Endothelial cell of umbilical vein (primary cell): ENCODE measurements around the gene GPR25. TPM values are rescaled to one million over a fixed set of nuclear protein-coding genes. Genes with fewer than 3 reads are reported as not detected.

Experiments
- BruUV-seq: library from RNA; stranded (reverse); fragments of 400-500 nt; replicated peaks from 2 replicates; lab custom pipeline; 2021; lab: Mats Ljungman, UMichigan
- CTCF ChIA-PET: fragments of 300-600, 350-600 bp; sonication (Branson Sonifier 250); formaldehyde crosslinking; loops from one replicate; lab custom pipeline; 2021; ENCODE audit warnings: antibody characterized with exemption, inconsistent platforms; lab: Charles Lee
- POLR2A ChIA-PET: fragments of 300-600, 350-600 bp; sonication (Branson Sonifier 250); formaldehyde crosslinking; loops from one replicate; lab custom pipeline; 2021; ENCODE audit warnings: antibody characterized with exemption, inconsistent platforms; lab: Charles Lee
- DNase-seq: peaks from one replicate; pipeline ENCODE4 v3.0.0-alpha.2; 2011; ENCODE audit warnings: low read depth, low spot score
- FAIRE-seq: peaks from 2 replicates; lab custom pipeline; 2011; peaks lifted over from hg19 to GRCh38; lab: Jason Lieb, UNC
- H2AFZ ChIP-seq: 2 replicates; pipeline ENCODE4 v1.6.0; 2012; ENCODE audit warnings: low read depth, low read length, control low read depth, inconsistent platforms
- H3K27ac ChIP-seq: 2 replicates; pipeline ENCODE4 v1.5.1; 2011; ENCODE audit warnings: low read depth, mild to moderate bottlenecking, control low read depth, low read length, moderate library complexity; ENCODE audit not compliant: insufficient read depth
- H3K27me3 ChIP-seq, 2 experiments: 2 replicates each; pipeline versions ENCODE4 v1.6.0 to v1.6.1; 2011; ENCODE audit warnings: low read length in 2 of 2, mixed read lengths in 1 of 2; ENCODE audit not compliant: control insufficient read depth in 2 of 2, insufficient read depth in 2 of 2
- H3K36me3 ChIP-seq, 2 experiments: 2 replicates in 1 of 2; 3 replicates in 1 of 2; pipeline ENCODE4 v1.5.1; 2011; ENCODE audit warnings: low read length in 2 of 2, mild to moderate bottlenecking in 1 of 2, moderate library complexity in 1 of 2; ENCODE audit not compliant: control insufficient read depth in 2 of 2, insufficient read depth in 2 of 2; ENCODE audit errors: extremely low read depth in 1 of 2
- H3K4me1 ChIP-seq: 3 replicates; pipeline ENCODE4 v1.5.1; 2011; ENCODE audit warnings: mild to moderate bottlenecking, low read length; ENCODE audit not compliant: control insufficient read depth, insufficient read depth; ENCODE audit errors: extremely low read depth
- H3K4me2 ChIP-seq: 2 replicates; pipeline ENCODE4 v1.6.1; 2011; ENCODE audit warnings: low read length, control low read depth, mixed read lengths; ENCODE audit not compliant: insufficient read depth
- H3K4me3 ChIP-seq, 3 experiments: fragments of 200-600 bp in 1 of 3; sonication (generic), shearing (Covaris generic) in 1 of 3; replicated peaks in 1 of 3; 2 replicates each; pipeline ENCODE4 v1.5.1; 2011 to 2016; ENCODE audit warnings: control low read depth in 3 of 3, low read length in 3 of 3, mild to moderate bottlenecking in 2 of 3, inconsistent platforms in 1 of 3, low read depth in 1 of 3, moderate library complexity in 1 of 3; ENCODE audit not compliant: insufficient read depth in 1 of 3
- H3K79me2 ChIP-seq: 2 replicates; pipeline ENCODE4 v1.6.0; 2012; ENCODE audit warnings: low read length, inconsistent platforms; ENCODE audit not compliant: control insufficient read depth, insufficient read depth
- H3K9ac ChIP-seq: replicated peaks from 2 replicates; pipeline ENCODE3; 2011; ENCODE audit warnings: low read length, control low read depth; ENCODE audit not compliant: insufficient read depth; ENCODE audit errors: extremely low read depth
- H3K9me1 ChIP-seq: replicated peaks from 3 replicates; pipeline ENCODE4 v1.6.0; 2011; ENCODE audit warnings: mild to moderate bottlenecking, low read length; ENCODE audit not compliant: control insufficient read depth, insufficient read depth; ENCODE audit errors: extremely low read depth
- H3K9me3 ChIP-seq: replicated peaks from 2 replicates; pipeline ENCODE4 v1.5.1; 2012; ENCODE audit warnings: low read length, inconsistent platforms; ENCODE audit not compliant: control insufficient read depth, insufficient read depth
- H4K20me1 ChIP-seq: replicated peaks from 2 replicates; pipeline ENCODE3; 2011; ENCODE audit warnings: mild to moderate bottlenecking, low read length; ENCODE audit not compliant: control insufficient read depth, insufficient read depth; ENCODE audit errors: extremely low read depth
- EZH2 ChIP-seq: IDR thresholded peaks from 2 replicates; pipeline ENCODE4 v1.6.1; 2012; ENCODE audit warnings: borderline replicate concordance, low read depth, mild to moderate bottlenecking, moderate library complexity, low read length, inconsistent platforms; ENCODE audit not compliant: severe bottlenecking
- FOS ChIP-seq: IDR thresholded peaks from 2 replicates; pipeline ENCODE4 v1.6.1; 2011; ENCODE audit warnings: mild to moderate bottlenecking, low read length, moderate library complexity, borderline replicate concordance; ENCODE audit not compliant: insufficient read depth
- MYC ChIP-seq: IDR thresholded peaks from one replicate; pipeline ENCODE4 v1.6.1; 2011; ENCODE audit warnings: mild to moderate bottlenecking, low read depth, low read length
- POLR2AphosphoS5 ChIP-seq: IDR thresholded peaks from 2 replicates; pipeline ENCODE4 v1.6.1; 2012; ENCODE audit warnings: low read depth, mild to moderate bottlenecking, control low read depth, low read length, moderate library complexity; ENCODE audit not compliant: insufficient read depth
- dilution Hi-C: fragments of 300-500 bp; cut with MboI; formaldehyde crosslinking; loops from one replicate; pipeline ENCODE4 v1.15.0; 2019; ENCODE audit warnings: low sequenced_read_pairs; ENCODE audit not compliant: extremely low pct_ligation_motif_present
- intact Hi-C: fragments of 100-400 bp; cut with micrococcal nuclease; formaldehyde crosslinking; loops from one replicate; pipeline ENCODE4 v1.10.0; 2022
- polyA plus RNA-seq, 4 experiments: library from polyadenylated mRNA; depleted of rRNA in 3 of 4; stranded (reverse) in 3 of 4; unstranded in 1 of 4; fragments of >200 nt; gene quantifications; 2 replicates each; pipeline versions ENCODE4 v1.2.1 to v1.2.3, GENCODE V29; 2011 to 2012; ENCODE audit warnings: missing spikeins in 1 of 4
- total RNA-seq: library from RNA; stranded (reverse); gene quantifications from 2 replicates; pipeline ENCODE4 v1.2.3, GENCODE V29; 2021
- TF ChIP-seq, protein P1 (sequence below), 2 donors: IDR thresholded peaks; 1 replicate in 1 of 2; 2 replicates in 1 of 2; pipeline ENCODE4 v1.5.1; 2011; ENCODE audit warnings: low read length in 2 of 2, mild to moderate bottlenecking in 2 of 2, moderate library complexity in 2 of 2, control low read depth in 1 of 2, inconsistent platforms in 1 of 2, low read depth in 1 of 2; ENCODE audit not compliant: insufficient read depth in 1 of 2; ENCODE audit errors: extremely low read depth in 1 of 2
- TF ChIP-seq, protein P2 (sequence below): IDR thresholded peaks from 2 replicates; pipeline ENCODE4 v1.6.1; 2011; ENCODE audit not compliant: insufficient read depth, insufficient read length

GPR25 gene
- total and polyA plus RNA-seq, 2 donors (not counting 3 experiments of a cell fraction or from before 2014, with no cell fraction given): not detected

DNA sequence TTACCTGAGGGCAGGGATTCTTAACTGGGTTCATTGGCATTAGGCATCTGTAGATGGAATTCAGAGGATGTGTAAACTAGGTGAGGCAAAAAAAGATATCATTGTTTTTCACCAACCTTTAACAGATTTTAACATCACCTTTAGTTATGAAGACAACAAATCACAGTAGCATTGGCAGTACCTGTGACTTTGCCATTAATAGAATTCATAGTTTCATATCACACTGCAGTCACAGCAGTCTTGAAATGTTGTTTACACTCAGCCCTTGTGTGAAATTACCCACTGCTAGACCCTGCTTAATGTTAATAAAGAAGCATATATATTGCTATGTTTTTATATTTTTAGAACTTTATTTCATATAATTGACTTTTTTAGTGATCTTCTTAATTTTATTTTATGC lies 20.2 kb downstream of the GPR25 start:
- BruUV-seq: no TSS peak

More for the DNA sequence above, 20.2 kb downstream of the GPR25 start:
- H2AFZ ChIP-seq: no peak overlapping the region
- no peaks in the 10 kb centered on the region for H3K9me1 ChIP-seq
- no peak overlapping the region for H3K9ac ChIP-seq
- H3K27ac ChIP-seq: no peak overlapping the region
- no peak overlapping the region for H3K4me3 ChIP-seq
- H3K4me2 ChIP-seq: no peak overlapping the region
- no peak for DNase-seq
- CTCF ChIA-PET: no interaction called here
- POLR2A ChIA-PET: no interaction called here
- no peaks in the 10 kb centered on the region for H3K36me3 ChIP-seq
- no peak for FAIRE-seq
- no peaks in the 10 kb centered on the region for H3K9me3 ChIP-seq
- H3K4me1 ChIP-seq: no peaks in the 10 kb centered on the region
- dilution Hi-C loops (no loop called here), intact Hi-C loops (loop anchor here (5.0 kb wide), 2 partner anchors 149 to 219 kb away; partner anchors contain the start of gene CACNA1S)
- no peaks in the 10 kb centered on the region for H4K20me1 ChIP-seq
- TF ChIP-seq EZH2: no peak
- TF ChIP-seq FOS: no peak
- TF ChIP-seq, protein P1, sequence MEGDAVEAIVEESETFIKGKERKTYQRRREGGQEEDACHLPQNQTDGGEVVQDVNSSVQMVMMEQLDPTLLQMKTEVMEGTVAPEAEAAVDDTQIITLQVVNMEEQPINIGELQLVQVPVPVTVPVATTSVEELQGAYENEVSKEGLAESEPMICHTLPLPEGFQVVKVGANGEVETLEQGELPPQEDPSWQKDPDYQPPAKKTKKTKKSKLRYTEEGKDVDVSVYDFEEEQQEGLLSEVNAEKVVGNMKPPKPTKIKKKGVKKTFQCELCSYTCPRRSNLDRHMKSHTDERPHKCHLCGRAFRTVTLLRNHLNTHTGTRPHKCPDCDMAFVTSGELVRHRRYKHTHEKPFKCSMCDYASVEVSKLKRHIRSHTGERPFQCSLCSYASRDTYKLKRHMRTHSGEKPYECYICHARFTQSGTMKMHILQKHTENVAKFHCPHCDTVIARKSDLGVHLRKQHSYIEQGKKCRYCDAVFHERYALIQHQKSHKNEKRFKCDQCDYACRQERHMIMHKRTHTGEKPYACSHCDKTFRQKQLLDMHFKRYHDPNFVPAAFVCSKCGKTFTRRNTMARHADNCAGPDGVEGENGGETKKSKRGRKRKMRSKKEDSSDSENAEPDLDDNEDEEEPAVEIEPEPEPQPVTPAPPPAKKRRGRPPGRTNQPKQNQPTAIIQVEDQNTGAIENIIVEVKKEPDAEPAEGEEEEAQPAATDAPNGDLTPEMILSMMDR (IDR thresholded peaks at IDR 0.05; ENCODE audit: extremely low read depth in 1 of 2, insufficient read depth in 1 of 2, low read depth in 1 of 2, low read length in 2 of 2): no peak
- TF ChIP-seq MYC: no peak
- TF ChIP-seq, protein P2, sequence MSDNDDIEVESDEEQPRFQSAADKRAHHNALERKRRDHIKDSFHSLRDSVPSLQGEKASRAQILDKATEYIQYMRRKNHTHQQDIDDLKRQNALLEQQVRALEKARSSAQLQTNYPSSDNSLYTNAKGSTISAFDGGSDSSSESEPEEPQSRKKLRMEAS: no peak
- no peak for TF ChIP-seq POLR2AphosphoS5
- peaks cover 39 to 48% of the 10 kb centered on the region in 2 experiments for H3K27me3 ChIP-seq
- no peaks in the 10 kb centered on the region for H3K79me2 ChIP-seq
